ENCODE measurements around the gene SCGB1A1.
A peak's percentile ranks its signal among the peaks of the same experiment; 100 is the strongest.

The SCGB1A1 gene

GRCh38 chr11:62398011-62398994 lies 20.5 kb upstream of the SCGB1A1 start:
- POLR2A ChIA-PET: interaction anchor here (1.4 kb wide), 1 partner anchor 176 kb away, joined by 5 read pairs; the partner anchor contains the start of gene EEF1G
- peak; percentile 3 for DNase-seq (ENCODE audit: extremely low spot score)
- CTCF ChIA-PET: interaction anchor here (1.6 kb wide), 1 partner anchor 145 kb away, joined by 7 read pairs; no protein-coding TSS in a partner anchor
- TF ChIP-seq FOXM1 (IDR thresholded peaks at IDR 0.05; ENCODE audit: borderline replicate concordance): no peak
- no peak for TF ChIP-seq SUZ12 (IDR thresholded peaks at IDR 0.05)
- no peak for TF ChIP-seq ZNF384 (IDR thresholded peaks at IDR 0.05)
- no peak for TF ChIP-seq ARNT (IDR thresholded peaks at IDR 0.05)
- no peak for TF ChIP-seq CTBP1 (IDR thresholded peaks at IDR 0.05; ENCODE audit: borderline replicate concordance)
- no peak for TF ChIP-seq SP1 (IDR thresholded peaks at IDR 0.05)
- no peak for TF ChIP-seq L3MBTL2 (conservative IDR thresholded peaks at IDR 0.05)
- no peak for TF ChIP-seq ELF4 (IDR thresholded peaks at IDR 0.05)
- TF ChIP-seq TARDBP (IDR thresholded peaks at IDR 0.05): no peak
- no peak for TF ChIP-seq NFRKB (IDR thresholded peaks at IDR 0.05)
- no peak for TF ChIP-seq BHLHE40 (IDR thresholded peaks at IDR 0.05; ENCODE audit: borderline replicate concordance)
- TF ChIP-seq FOXK2 (IDR thresholded peaks at IDR 0.05): no peak

- POLR2A ChIA-PET: interaction anchor here (1.4 kb wide), 1 partner anchor 175 kb away, joined by 5 read pairs; the partner anchor contains the start of gene EEF1G
- no peak for TF ChIP-seq SUZ12 (IDR thresholded peaks at IDR 0.05)
- TF ChIP-seq HDGF (IDR thresholded peaks at IDR 0.05; ENCODE audit: borderline replicate concordance): no peak
- TF ChIP-seq ELF4 (IDR thresholded peaks at IDR 0.05): no peak
- TF ChIP-seq NFRKB (IDR thresholded peaks at IDR 0.05): no peak
- no peak for TF ChIP-seq BHLHE40 (IDR thresholded peaks at IDR 0.05; ENCODE audit: borderline replicate concordance)
- no peak for TF ChIP-seq FOXA1 (IDR thresholded peaks at IDR 0.05)
- TF ChIP-seq CTBP1 (IDR thresholded peaks at IDR 0.05; ENCODE audit: borderline replicate concordance): no peak
- TF ChIP-seq PKNOX1 (IDR thresholded peaks at IDR 0.05): no peak
- TF ChIP-seq ARNT (IDR thresholded peaks at IDR 0.05): no peak
- no peak for TF ChIP-seq SP1 (IDR thresholded peaks at IDR 0.05)
- CTCF ChIA-PET: interaction anchor here (0.6 to 1.6 kb wide), 3 partner anchors 12 to 144 kb away, joined by 4 to 7 read pairs (median 5); no protein-coding TSS in a partner anchor
- no peak for DNase-seq (ENCODE audit: extremely low spot score)
Measured at GRCh38 chr11:62399172-62399877, 19.5 kb upstream of the SCGB1A1 start.

GRCh38 chr11:62399878-62400266 lies 19.0 kb upstream of the SCGB1A1 start:
- DNase-seq (ENCODE audit: extremely low spot score): no peak
- CTCF ChIA-PET: interaction anchor here (1.4 kb wide), 1 partner anchor 25 kb away, joined by 5 read pairs; no protein-coding TSS in a partner anchor
- TF ChIP-seq ELF4 (IDR thresholded peaks at IDR 0.05): no peak
- no peak for TF ChIP-seq ARNT (IDR thresholded peaks at IDR 0.05)
- TF ChIP-seq ZNF384 (IDR thresholded peaks at IDR 0.05): no peak
- no peak for TF ChIP-seq PKNOX1 (IDR thresholded peaks at IDR 0.05)
- POLR2A ChIA-PET: interaction anchor here (1.0 kb wide), 1 partner anchor 272 kb away, joined by 3 read pairs; the partner anchor contains the start of gene UQCC3

- DNase-seq (ENCODE audit: extremely low spot score): no peak
- TF ChIP-seq CTBP1 (IDR thresholded peaks at IDR 0.05; ENCODE audit: borderline replicate concordance): no peak
- no peak for TF ChIP-seq HDGF (IDR thresholded peaks at IDR 0.05; ENCODE audit: borderline replicate concordance)
- TF ChIP-seq SUZ12 (IDR thresholded peaks at IDR 0.05): no peak
- TF ChIP-seq ARNT (IDR thresholded peaks at IDR 0.05): no peak
- no peak for TF ChIP-seq TARDBP (IDR thresholded peaks at IDR 0.05)
- TF ChIP-seq PKNOX1 (IDR thresholded peaks at IDR 0.05): no peak
- TF ChIP-seq NFRKB (IDR thresholded peaks at IDR 0.05): no peak
- TF ChIP-seq SP1 (IDR thresholded peaks at IDR 0.05): no peak
- no peak for TF ChIP-seq LEF1 (IDR thresholded peaks at IDR 0.05; ENCODE audit: borderline replicate concordance)
- POLR2A ChIA-PET: interaction anchor here (1.0 kb wide), 1 partner anchor 271 kb away, joined by 3 read pairs; the partner anchor contains the start of gene UQCC3
- CTCF ChIA-PET: interaction anchor here (0.6 to 1.4 kb wide), 2 partner anchors 25 to 143 kb away, joined by 4 to 5 read pairs; no protein-coding TSS in a partner anchor
Measured at GRCh38 chr11:62400281-62400680, 18.6 kb upstream of the SCGB1A1 start.

- DNase-seq (ENCODE audit: extremely low spot score): no peak
- ChIA-PET CTCF (interaction anchor here (0.6 to 1.4 kb wide), 2 partner anchors 24 to 142 kb away, joined by 4 to 5 read pairs; no protein-coding TSS in a partner anchor), POLR2A (interaction anchor here (1.0 kb wide), 1 partner anchor 271 kb away, joined by 3 read pairs; the partner anchor contains the start of gene UQCC3)
- no peak for TF ChIP-seq CTBP1 (IDR thresholded peaks at IDR 0.05; ENCODE audit: borderline replicate concordance)
- no peak for TF ChIP-seq BHLHE40 (IDR thresholded peaks at IDR 0.05; ENCODE audit: borderline replicate concordance)
- TF ChIP-seq TARDBP (IDR thresholded peaks at IDR 0.05): no peak
- no peak for TF ChIP-seq FOXA1 (IDR thresholded peaks at IDR 0.05)
- TF ChIP-seq FOXM1 (IDR thresholded peaks at IDR 0.05; ENCODE audit: borderline replicate concordance): no peak
- no peak for TF ChIP-seq PKNOX1 (IDR thresholded peaks at IDR 0.05)
- no peak for TF ChIP-seq L3MBTL2 (conservative IDR thresholded peaks at IDR 0.05)
- no peak for TF ChIP-seq SP1 (IDR thresholded peaks at IDR 0.05)
- no peak for TF ChIP-seq NFRKB (IDR thresholded peaks at IDR 0.05)
- TF ChIP-seq ELF4 (IDR thresholded peaks at IDR 0.05): no peak
- TF ChIP-seq SUZ12 (IDR thresholded peaks at IDR 0.05): no peak
- no peak for TF ChIP-seq ZNF384 (IDR thresholded peaks at IDR 0.05)
- TF ChIP-seq FOXK2 (IDR thresholded peaks at IDR 0.05): no peak
- TF ChIP-seq ARNT (IDR thresholded peaks at IDR 0.05): no peak
- no peak for TF ChIP-seq LEF1 (IDR thresholded peaks at IDR 0.05; ENCODE audit: borderline replicate concordance)
- no peak for TF ChIP-seq HDGF (IDR thresholded peaks at IDR 0.05; ENCODE audit: borderline replicate concordance)
Measured at GRCh38 chr11:62400760-62401159, 18.1 kb upstream of the SCGB1A1 start.

All from HEK293T (cell line).